Testis (tissue), 2 donors: ENCODE measurements around the gene SEC16B.

Experiments used
- POLR2A ChIP-seq: fragments of 450-650 bp; IDR thresholded peaks from one replicate; pipeline ENCODE4 v1.6.1; 2017; ENCODE audit warnings: antibody characterized with exemption, mild to moderate bottlenecking, moderate library complexity
- TF ChIP-seq, protein P1 (sequence below), 3 experiments: fragments of 450-650 bp in 2 of 3; fragments of 200-600 bp in 1 of 3; sonication (generic) in 1 of 3; IDR thresholded peaks; one replicate each; pipeline ENCODE4 v1.5.1; 2016 to 2019; ENCODE audit warnings: antibody characterized with exemption in 3 of 3, mild to moderate bottlenecking in 2 of 3, moderate library complexity in 1 of 3

DNA sequence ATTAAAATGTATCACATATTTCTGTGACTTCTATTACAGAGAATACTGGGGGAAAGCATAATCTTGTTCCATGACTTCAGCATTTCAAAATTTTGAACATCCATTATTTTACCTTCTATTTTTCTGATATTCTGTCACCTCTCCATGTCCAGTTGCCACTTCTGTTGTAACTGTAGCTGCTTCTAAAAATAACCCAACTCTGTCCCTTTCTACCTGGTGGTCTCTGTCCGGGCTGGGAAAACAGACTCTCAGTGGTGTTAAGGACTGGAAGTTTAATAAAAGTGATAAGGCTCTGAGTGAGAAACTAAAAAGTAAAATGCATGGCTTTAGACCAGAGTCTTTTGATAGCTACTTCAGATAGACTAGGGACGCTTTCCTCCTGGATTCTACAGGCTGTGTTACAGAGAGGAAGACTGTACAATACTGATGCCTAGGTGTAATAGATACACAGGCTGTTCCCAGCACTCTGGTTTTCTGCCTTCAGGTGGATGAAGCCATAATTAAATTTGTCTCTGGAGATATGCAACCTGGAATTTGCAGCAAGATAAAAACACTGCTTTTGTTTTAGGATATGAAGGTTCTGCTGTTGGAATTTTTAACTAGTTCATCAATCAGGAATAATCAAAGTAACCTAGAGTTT lies 42.1 kb upstream of the SEC16B start:
- TF ChIP-seq, protein P1, sequence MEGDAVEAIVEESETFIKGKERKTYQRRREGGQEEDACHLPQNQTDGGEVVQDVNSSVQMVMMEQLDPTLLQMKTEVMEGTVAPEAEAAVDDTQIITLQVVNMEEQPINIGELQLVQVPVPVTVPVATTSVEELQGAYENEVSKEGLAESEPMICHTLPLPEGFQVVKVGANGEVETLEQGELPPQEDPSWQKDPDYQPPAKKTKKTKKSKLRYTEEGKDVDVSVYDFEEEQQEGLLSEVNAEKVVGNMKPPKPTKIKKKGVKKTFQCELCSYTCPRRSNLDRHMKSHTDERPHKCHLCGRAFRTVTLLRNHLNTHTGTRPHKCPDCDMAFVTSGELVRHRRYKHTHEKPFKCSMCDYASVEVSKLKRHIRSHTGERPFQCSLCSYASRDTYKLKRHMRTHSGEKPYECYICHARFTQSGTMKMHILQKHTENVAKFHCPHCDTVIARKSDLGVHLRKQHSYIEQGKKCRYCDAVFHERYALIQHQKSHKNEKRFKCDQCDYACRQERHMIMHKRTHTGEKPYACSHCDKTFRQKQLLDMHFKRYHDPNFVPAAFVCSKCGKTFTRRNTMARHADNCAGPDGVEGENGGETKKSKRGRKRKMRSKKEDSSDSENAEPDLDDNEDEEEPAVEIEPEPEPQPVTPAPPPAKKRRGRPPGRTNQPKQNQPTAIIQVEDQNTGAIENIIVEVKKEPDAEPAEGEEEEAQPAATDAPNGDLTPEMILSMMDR (IDR thresholded peaks at IDR 0.05) = no peak
- no peak for TF ChIP-seq POLR2A
